Tracheal epithelial cell (primary cell): ENCODE results near the gene KHK. TPM values are rescaled to one million over a fixed set of nuclear protein-coding genes. Genes with fewer than 3 reads are reported as not detected.

Source experiments
- total RNA-seq: library from RNA; depleted of rRNA; stranded (reverse); fragments of >200 nt; gene quantifications from 2 replicates; pipeline ENCODE4 v1.2.1, GENCODE V29; 2014

Gene KHK
- 0.85 and 1.7 TPM in 2 replicates for total RNA-seq

GRCh38 chr2:27086724-27087593 is at the start of gene KHK:
Gene KHK (plus strand): TSS chr2:27086772. CDS start chr2:27087260, 488 bp downstream.

GRCh38 chr2:27050996-27051901 is 35.3 kb upstream of the KHK start, which contains the start of gene AGBL5:
Gene AGBL5 (plus strand): TSS chr2:27051668. CDS start chr2:27052959, 1,291 bp downstream.

GRCh38 chr2:27071277-27071989 is 15.1 kb upstream of the KHK start, which contains the start of gene OST4:
Gene OST4 (minus strand): TSS chr2:27071654.

DNA sequence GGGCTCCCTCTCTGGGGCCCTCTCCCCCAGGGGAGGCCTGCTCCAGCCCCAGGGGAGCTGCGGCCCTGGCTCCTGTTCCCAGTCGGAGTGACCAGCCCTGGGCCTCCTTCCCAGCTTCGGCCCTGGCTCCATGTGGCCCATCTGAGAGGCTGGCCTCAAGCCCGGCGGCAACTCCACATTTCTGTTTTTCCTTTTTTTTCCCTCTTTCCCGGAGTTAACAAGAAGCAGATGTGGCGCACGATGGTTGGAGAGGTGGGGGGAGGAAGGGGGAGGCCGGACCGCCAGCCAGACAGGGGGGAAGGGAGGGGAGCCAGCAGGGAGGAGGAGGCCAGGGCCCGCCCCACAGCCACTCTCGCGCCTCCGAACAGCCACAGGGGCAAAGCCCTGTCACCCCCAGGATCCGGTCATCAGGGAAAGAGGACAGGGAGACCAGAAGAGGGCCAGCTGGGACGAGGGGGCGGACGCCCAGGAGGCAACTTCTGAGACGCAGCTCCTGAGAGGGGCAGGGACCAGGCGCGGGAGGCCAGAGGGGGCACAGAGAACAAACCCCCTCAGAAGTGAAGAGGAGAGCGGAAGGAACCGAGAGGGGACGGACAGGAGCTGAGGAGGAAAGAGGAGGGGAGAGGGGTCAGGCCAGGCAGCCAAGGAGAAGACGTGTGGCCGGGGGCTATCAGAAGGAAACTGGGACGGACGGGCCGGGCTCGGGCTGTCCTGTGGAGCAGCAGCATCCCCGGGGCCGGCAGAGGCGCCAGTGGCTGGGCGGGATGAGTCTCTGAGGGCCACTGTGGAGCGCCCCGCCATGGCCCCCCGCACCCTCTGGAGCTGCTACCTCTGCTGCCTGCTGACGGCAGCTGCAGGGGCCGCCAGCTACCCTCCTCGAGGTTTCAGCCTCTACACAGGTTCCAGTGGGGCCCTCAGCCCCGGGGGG is 8.0 kb upstream of the KHK start, which contains the start of gene EMILIN1:
TSS of gene EMILIN1 (plus strand) at position 349 of the 928 bp plus-strand sequence. CDS start at position 800, 451 bp downstream.

DNA sequence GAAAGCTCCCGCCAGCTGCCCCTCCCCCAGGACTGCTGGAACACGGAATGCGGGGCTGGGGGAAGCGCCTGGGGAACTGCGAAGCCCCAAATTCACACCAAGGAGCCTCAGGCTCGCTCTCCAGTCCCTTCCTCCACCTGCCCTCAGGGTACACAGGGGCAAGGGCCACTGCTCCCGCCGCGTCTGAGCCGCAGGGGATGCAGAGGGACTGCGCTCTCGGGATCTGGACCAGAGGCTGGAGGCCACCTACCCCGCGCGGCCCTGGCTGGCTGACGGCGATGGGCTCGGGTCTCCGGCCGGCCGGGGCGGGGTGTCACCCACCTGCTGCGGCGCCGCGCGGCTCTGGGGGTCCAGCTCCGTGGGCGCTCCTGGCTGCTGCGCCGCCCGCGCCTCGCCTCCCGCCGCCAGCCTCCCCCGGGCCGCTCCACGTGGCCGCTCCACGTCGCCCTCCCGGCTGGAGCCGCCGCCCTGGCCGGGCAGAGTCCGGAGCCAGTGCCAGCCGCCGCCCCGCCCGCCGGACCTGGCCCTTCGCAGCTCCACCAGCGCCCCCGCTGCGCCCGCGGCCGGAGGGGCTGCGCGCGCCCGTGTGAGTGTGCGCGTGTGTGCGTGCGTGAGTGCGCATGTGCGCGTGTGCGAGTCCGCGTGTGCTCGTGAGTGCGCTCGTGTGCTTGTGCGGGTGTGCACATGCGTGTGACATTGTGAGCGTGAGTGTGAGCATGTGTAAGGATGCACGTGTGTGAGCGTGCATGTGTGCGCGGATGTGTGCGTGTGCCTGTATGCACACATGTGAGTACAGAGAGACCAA is 32.2 kb downstream of the KHK start, which contains the start of gene CGREF1:
TSS of gene CGREF1 (minus strand) at position 604 of the 805 bp plus-strand sequence. CDS start 14,762 bp downstream, outside the sequence.

DNA sequence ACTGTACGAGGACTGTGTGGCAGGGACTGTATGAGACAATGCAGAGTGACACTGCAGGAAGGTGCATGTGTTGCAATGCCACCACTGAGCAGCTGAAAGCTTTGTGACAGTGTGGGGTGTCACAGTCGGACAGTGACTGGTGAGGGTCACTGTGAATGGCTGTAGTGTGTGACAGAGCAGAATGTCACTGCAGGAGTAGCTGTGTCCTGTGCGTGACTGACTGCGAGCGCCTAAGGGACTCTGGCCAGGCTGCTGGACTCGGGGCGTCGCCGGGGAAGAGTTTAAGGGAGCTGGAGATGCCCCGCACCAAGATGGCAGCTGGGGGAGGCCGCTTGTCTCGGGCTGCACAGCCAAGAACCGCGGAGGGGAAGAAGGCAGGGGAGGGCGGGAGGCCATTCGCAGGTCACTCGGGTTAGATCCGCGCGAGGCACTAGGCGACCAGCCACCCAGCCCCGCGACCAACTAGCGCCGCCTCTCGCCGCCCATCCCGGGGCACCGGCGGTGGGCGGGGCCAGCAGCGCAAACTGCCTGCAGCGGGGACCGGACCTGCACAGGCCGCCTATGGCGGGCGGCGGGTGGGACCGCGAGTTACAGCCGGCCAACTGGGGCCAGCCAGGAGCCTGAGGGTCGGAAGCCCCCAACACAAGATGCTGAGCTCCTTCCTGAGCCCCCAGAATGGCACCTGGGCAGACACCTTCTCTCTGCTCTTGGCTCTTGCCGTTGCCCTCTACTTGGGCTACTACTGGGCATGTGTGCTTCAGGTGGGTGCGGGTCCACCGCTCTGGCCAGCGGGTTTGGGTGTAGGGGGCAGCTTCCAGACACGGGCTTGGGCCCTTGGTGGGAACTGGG is 37.0 kb downstream of the KHK start, which contains the start of gene ABHD1:
TSS of gene ABHD1 (plus strand) at position 514 of the 849 bp plus-strand sequence. CDS start at position 648, 134 bp downstream.

DNA sequence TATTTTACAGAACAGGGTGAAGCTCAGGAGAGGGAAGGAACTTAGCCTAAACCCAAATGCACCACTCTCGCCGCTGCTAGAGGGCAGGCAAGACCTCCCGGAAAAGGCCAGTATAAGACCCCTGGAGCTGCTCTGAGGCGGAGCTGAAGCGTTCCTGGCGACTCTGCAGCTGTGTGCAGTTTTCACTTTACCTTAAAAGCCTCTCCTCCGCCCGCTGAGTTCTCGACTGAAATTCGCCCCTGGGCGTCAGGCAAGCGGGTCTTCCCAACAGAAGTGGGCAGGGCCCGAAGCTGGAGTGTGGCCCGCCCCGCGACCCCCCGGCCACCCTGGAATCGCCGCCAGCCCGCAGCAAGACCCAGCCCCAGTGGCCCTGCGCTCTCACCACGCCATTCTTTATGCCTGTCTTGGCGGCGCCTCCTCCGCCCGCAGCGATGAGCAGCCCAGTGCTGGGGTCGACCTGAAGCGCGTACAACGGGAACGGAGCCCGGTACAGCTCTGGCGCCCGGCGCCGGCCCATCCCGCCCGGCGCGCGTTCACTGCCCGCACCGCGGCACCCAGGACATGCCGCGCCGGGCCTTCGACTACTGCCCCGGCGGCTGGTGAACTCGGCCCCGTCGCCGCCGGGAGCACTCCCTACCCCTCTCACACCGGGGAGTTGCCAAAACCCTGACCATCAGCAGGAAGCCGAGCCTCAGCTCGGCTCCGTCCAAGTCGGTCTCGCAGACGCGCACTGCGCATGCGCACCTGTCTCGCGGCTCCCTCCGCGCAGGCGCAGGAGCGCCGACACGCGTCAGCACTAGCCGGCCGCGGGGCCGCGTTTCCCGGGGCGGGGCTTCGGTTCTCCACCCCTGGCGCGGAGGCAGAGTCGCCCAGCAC is 47.6 kb downstream of the KHK start, which contains the start of gene PREB:
TSS of gene PREB (minus strand) at position 732 of the 876 bp plus-strand sequence. CDS start at position 517, 215 bp downstream.

DNA sequence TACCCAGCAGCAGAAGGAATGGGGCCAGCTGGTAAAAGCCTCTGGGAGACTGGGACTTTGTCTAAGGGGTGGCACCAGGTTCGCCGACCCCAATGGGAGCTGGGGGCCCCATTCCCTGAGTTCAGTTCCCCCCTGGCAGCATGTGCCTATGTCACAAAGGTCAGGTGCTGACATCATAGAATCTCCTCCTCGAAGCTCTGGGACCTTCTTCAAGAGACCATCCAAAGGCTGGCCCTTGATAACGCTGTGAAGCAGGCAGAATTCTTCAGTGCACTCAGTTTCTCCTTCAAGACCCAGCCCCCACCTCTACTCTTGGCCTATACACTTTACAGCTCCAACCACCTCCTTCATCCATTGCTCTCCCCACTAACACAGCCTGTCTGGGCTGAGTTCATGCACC is 52.7 kb downstream of the KHK start, which contains the start of gene PRR30:
TSS of gene PRR30 (minus strand) at position 101 of the 400 bp plus-strand sequence. CDS start 1,081 bp downstream, outside the sequence.

DNA sequence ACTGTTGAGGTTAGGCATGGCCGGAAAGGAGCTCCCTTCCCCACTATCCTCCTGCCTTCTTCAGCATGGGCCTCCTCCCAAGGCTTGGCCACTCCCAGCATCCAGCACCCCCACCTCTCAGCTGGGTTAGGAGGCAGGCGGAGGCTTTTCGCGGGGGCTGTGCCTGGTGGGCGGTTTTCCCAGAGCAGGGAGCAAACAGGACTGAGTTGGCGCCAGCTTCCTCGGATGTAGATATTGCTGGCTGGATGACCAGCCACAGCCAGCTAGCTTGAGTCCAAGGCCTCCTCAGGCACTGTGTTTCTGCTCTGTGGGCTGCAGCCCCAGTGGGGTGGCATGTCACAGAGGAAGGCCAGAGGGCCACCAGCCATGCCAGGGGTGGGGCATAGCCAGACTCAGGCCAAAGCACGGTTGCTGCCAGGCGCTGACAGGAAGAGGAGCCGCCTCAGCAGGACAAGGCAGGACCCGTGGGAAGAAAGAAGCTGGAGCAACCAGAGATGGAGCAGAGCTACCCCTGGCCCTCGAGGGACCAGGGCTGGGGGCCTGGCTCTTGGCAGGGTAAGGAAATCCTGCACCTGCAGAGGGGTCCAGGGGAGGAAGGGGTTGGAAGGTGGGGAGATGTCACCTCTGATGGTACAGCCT is 62.3 kb downstream of the KHK start, which contains the start of gene TCF23:
TSS of gene TCF23 (plus strand) at position 204 of the 639 bp plus-strand sequence. CDS start at position 334, 130 bp downstream.

Other genes with a start within 250 kb of the KHK start
- not detected in 2 replicates for gene DPYSL5, start 238.6 kb upstream of the KHK start, total RNA-seq
- gene MAPRE3, start 116.1 kb upstream of the KHK start, total RNA-seq, result 1.7 and 2.4 TPM in 2 replicates
- gene TMEM214, start 53.8 kb upstream of the KHK start, total RNA-seq, result 7.9 and 15.4 TPM in 2 replicates
- 13.6 and 18.6 TPM in 2 replicates for gene AGBL5, start 35.1 kb upstream of the KHK start, total RNA-seq
- 308 and 345 TPM in 2 replicates for gene OST4, start 15.1 kb upstream of the KHK start, total RNA-seq
- 0.21 and 0.24 TPM in 2 replicates for gene EMILIN1, start 8.2 kb upstream of the KHK start, total RNA-seq
- 8.7 TPM in 1 of 2 replicates, not detected in the other for gene CGREF1, start 32.4 kb downstream of the KHK start, total RNA-seq
- not detected in 2 replicates for gene ABHD1, start 37.0 kb downstream of the KHK start, total RNA-seq
- gene PREB, start 47.9 kb downstream of the KHK start, total RNA-seq, result 35.0 and 43.6 TPM in 2 replicates
- not detected in 2 replicates for gene PRR30, start 52.6 kb downstream of the KHK start, total RNA-seq
- not detected in 2 replicates for gene TCF23, start 62.2 kb downstream of the KHK start, total RNA-seq
- gene ATRAID, start 125.3 kb downstream of the KHK start, total RNA-seq, result 267 and 280 TPM in 2 replicates
- 26.9 and 34.7 TPM in 2 replicates for gene SLC5A6, start 125.5 kb downstream of the KHK start, total RNA-seq
- gene CAD, start 130.6 kb downstream of the KHK start, total RNA-seq, result 30.3 and 36.4 TPM in 2 replicates
- not detected in 2 replicates for gene SLC30A3, start 176.3 kb downstream of the KHK start, total RNA-seq
- gene DNAJC5G, start 188.7 kb downstream of the KHK start, total RNA-seq, result not detected in 2 replicates
- gene TRIM54, start 195.7 kb downstream of the KHK start, total RNA-seq, result 0.24 and 0.43 TPM in 2 replicates
- gene UCN, start 221.7 kb downstream of the KHK start, total RNA-seq, result 0.48 and 0.85 TPM in 2 replicates
- gene MPV17, start 236.3 kb downstream of the KHK start, total RNA-seq, result 33.3 and 52.4 TPM in 2 replicates